Activated T-helper 2 cell treated with anti-CD3 and anti-CD28 coated beads, Interferon-gamma antibody, Interleukin-2, Interleukin-4, amounts not matched to agents 10 μg/mL and 5 μg/mL and 100 μg/mL, durations not matched to agents 14 hours and 24 hours and 36 hours (primary cell): ENCODE measurements around the gene CHRNA4. TPM values are rescaled to one million over a fixed set of nuclear protein-coding genes. Genes with fewer than 3 reads are reported as not detected.

ENCODE experiments used
- DNase-seq: peaks from one replicate; pipeline ENCODE4 v3.0.0; 2021; ENCODE audit warnings: low spot score
- H3K27ac Mint-ChIP-seq: one replicate; pipeline ENCODE4 v1.8.0; 2021; ENCODE audit warnings: mixed read lengths
- H3K27me3 Mint-ChIP-seq: one replicate; pipeline ENCODE4 v1.8.0; 2021; ENCODE audit warnings: low read depth, mixed read lengths
- H3K36me3 Mint-ChIP-seq: one replicate; pipeline ENCODE4 v1.8.0; 2021; ENCODE audit warnings: low read depth, mixed read lengths
- H3K4me1 Mint-ChIP-seq: one replicate; pipeline ENCODE4 v1.8.0; 2021; ENCODE audit warnings: low read depth, mixed read lengths
- H3K4me3 Mint-ChIP-seq: one replicate; pipeline ENCODE4 v1.8.0; 2021; ENCODE audit warnings: low read depth, mild to moderate bottlenecking, moderate library complexity, mixed read lengths
- H3K9me3 Mint-ChIP-seq: one replicate; pipeline ENCODE4 v1.8.0; 2021; ENCODE audit warnings: mixed read lengths
- intact Hi-C: fragments of 100-400 bp; cut with micrococcal nuclease; formaldehyde crosslinking; loops from one replicate; pipeline ENCODE4 v1.15.1; 2023
- total RNA-seq: library from RNA; stranded (reverse); gene quantifications from 2 replicates; pipeline ENCODE4 v1.2.3, GENCODE V29; 2022

CHRNA4 gene
- total RNA-seq, 1 donor from 2014 or later = not detected

GRCh38 chr20:63315240-63315689, 45.9 kb downstream of the CHRNA4 start:
- H3K4me3 Mint-ChIP-seq = no peak overlapping the region
- H3K27ac Mint-ChIP-seq = no peak overlapping the region
- DNase-seq = no peak
- intact Hi-C loops = no loop called here
- no peaks in the 10 kb centered on the region for H3K9me3 Mint-ChIP-seq
- no peaks in the 10 kb centered on the region for H3K27me3 Mint-ChIP-seq
- no peaks in the 10 kb centered on the region for H3K36me3 Mint-ChIP-seq
- no peaks in the 10 kb centered on the region for H3K4me1 Mint-ChIP-seq

DNA sequence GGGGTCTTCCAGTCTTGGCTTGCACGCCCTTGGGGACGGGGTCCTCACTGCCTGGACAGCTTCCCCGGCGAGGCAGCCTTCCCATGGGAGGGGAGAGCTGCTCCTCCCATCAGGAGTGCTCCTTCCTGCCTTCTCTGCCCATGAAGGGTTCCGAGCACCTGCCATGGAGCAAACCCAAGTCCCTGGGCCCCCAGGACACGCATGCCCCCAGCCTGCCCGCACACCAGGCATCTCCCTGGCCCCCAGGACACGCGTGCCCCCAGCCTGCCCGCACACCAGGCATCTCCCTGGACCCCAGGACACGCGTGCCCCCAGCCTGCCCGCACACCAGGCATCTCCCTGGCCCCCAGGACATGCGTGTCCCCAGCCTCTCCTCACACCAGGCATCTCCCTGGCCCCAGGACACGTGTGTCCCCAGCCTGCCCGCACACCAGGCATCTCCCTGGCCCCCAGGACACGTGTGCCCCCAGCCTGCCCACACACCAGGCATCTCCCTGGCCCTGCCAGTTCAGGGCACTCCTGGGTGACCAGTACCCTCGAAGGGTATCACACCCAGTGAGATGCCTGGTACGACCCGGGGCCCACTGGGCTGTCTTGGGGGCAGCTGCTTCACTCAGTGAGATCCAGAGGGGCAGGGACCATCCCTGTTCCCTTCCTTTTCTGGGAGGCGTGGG, 46.4 kb downstream of the CHRNA4 start:
- no peak for DNase-seq
- Mint-ChIP-seq H3K27me3 (no peaks in the 10 kb centered on the region), H3K27ac (no peak overlapping the region), H3K9me3 (no peaks in the 10 kb centered on the region), H3K36me3 (no peaks in the 10 kb centered on the region), H3K4me1 (no peaks in the 10 kb centered on the region), H3K4me3 (no peak overlapping the region)
- intact Hi-C loops = no loop called here

DNA sequence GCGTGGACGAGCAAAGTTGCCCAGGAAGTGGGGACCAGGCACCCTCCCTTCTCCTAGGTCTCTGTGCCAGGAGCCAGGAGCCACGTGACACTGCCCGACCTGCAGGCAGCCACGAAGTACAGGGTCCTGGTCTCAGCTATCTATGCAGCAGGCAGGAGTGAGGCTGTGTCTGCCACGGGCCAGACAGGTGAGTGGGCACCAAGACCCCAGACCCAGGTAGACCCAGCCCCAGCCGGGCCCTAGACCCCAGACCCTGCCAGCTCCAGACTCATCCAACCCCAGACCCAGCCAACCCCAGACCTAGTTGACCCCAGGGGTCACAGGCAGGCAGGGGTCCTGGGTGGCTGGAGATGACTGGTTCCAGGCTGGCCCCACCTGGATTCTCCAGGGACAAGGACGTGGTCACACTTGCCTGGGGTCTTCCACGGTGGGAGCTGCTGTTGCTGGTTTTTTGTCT, 47.1 kb downstream of the CHRNA4 start:
- H3K9me3 Mint-ChIP-seq = no peaks in the 10 kb centered on the region
- DNase-seq = no peak
- no peak overlapping the region for H3K27ac Mint-ChIP-seq
- no peak overlapping the region for H3K4me3 Mint-ChIP-seq
- no peaks in the 10 kb centered on the region for H3K36me3 Mint-ChIP-seq
- H3K4me1 Mint-ChIP-seq = no peaks in the 10 kb centered on the region
- intact Hi-C loops = no loop called here
- H3K27me3 Mint-ChIP-seq = no peaks in the 10 kb centered on the region

DNA sequence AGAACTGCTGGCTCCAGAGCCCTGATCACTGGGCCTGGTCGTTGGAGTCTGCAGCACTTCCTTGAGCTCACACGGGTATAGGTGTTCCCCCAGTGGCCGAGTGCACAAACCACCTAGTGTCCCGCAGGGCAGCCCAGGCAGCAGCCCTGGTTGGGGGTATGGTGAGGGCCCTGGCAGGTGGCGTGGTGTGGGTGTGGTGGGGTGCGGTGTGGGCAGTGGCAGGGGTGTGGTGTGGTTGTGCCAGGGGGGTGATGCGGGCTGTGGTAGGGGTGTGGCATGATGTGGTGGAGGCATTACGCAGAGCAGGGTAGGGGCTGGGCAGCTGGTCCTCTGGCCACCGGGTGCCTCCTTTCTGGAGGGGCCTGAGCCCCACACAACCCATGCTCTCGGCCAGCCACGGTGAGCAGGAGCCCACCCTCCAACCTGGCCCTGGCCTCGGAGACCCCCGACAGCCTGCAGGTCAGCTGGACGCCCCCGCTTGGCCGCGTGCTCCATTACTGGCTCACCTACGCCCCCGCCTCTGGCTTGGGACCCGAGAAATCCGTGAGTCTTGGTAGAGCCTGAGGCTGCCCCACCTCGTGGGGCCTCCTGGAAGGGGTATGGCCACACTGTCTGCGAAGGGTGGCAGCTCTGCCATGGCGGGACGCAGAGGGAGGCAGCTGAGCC, 47.7 kb downstream of the CHRNA4 start:
- Mint-ChIP-seq H3K4me3 (no peak overlapping the region), H3K4me1 (no peaks in the 10 kb centered on the region), H3K9me3 (no peaks in the 10 kb centered on the region), H3K27ac (no peak overlapping the region), H3K27me3 (no peaks in the 10 kb centered on the region), H3K36me3 (no peaks in the 10 kb centered on the region)
- DNase-seq = no peak
- intact Hi-C loops = no loop called here

DNA sequence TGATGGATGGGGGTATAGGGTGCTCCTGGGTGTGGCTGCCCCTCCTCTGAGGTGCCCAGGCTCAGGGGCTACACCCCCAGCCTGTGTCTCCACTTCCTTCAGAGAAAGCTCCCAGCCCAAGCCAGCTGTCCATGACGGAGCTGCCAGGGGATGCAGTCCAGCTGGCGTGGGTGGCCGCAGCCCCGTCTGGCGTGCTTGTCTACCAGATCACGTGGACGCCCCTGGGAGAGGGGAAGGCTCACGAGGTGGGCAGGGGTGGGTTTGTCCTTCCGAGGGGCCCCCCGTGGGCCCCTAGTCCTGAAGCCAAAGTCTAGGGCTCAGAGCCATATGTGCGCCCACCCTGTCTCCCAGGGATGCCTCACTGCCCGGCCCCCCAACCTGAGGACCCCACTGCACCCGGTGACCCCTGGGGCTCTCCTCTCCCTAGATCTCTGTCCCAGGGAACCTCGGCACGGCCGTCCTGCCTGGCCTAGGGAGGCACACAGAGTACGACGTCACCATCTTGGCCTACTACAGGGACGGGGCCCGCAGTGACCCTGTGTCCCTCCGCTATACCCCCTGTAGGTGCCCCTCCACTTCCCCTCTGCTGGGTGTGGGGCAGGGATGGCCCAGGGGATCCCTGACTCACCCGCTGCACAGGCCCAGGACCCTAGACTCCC, 48.3 kb downstream of the CHRNA4 start:
- intact Hi-C loops = no loop called here
- Mint-ChIP-seq H3K27ac (no peak overlapping the region), H3K36me3 (no peaks in the 10 kb centered on the region), H3K4me1 (no peaks in the 10 kb centered on the region), H3K9me3 (no peaks in the 10 kb centered on the region), H3K4me3 (no peak overlapping the region), H3K27me3 (no peaks in the 10 kb centered on the region)
- no peak for DNase-seq

DNA sequence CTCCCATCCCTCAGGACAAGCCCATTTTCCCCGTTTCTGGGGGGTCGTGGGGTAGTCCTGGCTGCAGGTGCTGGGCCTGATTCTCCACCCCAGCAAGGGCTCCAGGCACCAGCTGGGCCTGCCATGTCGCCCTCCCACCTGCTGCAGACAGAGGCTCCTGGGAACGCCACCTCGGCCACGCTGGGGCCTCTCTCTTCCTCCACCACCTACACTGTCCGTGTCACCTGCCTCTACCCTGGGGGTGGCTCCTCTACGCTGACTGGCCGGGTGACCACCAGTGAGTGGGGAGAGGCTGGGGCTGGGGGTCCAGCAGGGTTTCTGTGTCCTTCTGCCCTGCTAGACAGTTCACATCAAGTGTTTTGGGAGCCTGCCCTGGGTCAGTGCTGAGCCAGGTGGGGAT, 48.9 kb downstream of the CHRNA4 start:
- intact Hi-C loops = no loop called here

GRCh38 chr20:63311833-63312243, 49.3 kb downstream of the CHRNA4 start:
- Mint-ChIP-seq H3K4me1 (no peaks in the 10 kb centered on the region), H3K9me3 (no peaks in the 10 kb centered on the region), H3K36me3 (no peaks in the 10 kb centered on the region), H3K27ac (no peak overlapping the region), H3K4me3 (no peak overlapping the region), H3K27me3 (no peaks in the 10 kb centered on the region)
- intact Hi-C loops = no loop called here
- no peak for DNase-seq

More for the DNA sequence above, 48.9 kb downstream of the CHRNA4 start:
- H3K4me3 Mint-ChIP-seq = no peak overlapping the region
- DNase-seq = no peak
- no peaks in the 10 kb centered on the region for H3K4me1 Mint-ChIP-seq
- H3K9me3 Mint-ChIP-seq = no peaks in the 10 kb centered on the region
- H3K27ac Mint-ChIP-seq = no peak overlapping the region
- H3K36me3 Mint-ChIP-seq = no peaks in the 10 kb centered on the region
- H3K27me3 Mint-ChIP-seq = no peaks in the 10 kb centered on the region

DNA sequence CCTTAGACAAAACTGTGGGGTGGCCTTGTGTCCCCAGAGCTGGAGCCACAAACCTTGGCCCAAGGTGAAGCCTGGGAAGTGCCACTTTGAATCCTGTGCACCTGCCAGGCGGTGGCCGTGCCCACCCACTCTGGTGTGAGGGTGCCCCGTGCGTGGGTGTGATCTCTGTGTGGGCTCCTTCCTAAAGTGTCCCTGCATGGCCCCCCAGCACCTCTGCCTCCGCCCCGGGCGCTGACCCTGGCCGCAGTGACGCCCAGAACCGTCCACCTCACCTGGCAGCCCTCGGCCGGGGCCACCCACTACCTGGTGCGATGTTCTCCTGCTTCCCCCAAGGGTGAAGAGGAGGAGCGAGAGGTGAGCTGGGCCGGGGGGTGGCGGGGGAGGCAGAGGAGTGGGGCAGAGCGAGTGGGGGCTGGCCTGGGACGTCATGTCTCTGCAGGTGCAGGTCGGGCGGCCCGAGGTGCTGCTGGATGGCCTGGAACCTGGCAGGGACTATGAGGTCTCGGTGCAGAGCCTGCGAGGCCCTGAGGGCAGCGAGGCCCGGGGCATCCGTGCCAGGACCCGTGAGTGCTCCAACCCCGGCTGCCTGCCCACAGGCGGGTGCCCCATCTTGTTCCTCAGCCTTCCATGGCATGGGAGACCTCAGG, 49.8 kb downstream of the CHRNA4 start:
- H3K4me1 Mint-ChIP-seq = no peaks in the 10 kb centered on the region
- intact Hi-C loops = no loop called here
- no peaks in the 10 kb centered on the region for H3K27me3 Mint-ChIP-seq
- no peak for DNase-seq
- H3K36me3 Mint-ChIP-seq = no peaks in the 10 kb centered on the region
- no peak overlapping the region for H3K4me3 Mint-ChIP-seq
- H3K27ac Mint-ChIP-seq = no peak overlapping the region
- H3K9me3 Mint-ChIP-seq = no peaks in the 10 kb centered on the region

- Mint-ChIP-seq H3K36me3 (no peaks in the 10 kb centered on the region), H3K4me3 (no peak overlapping the region), H3K27me3 (no peaks in the 10 kb centered on the region), H3K9me3 (no peaks in the 10 kb centered on the region), H3K27ac (no peak overlapping the region), H3K4me1 (no peaks in the 10 kb centered on the region)
- DNase-seq = no peak
- intact Hi-C loops = no loop called here
These were observed 50.7 kb downstream of the CHRNA4 start for GRCh38 chr20:63310265-63310991.

DNA sequence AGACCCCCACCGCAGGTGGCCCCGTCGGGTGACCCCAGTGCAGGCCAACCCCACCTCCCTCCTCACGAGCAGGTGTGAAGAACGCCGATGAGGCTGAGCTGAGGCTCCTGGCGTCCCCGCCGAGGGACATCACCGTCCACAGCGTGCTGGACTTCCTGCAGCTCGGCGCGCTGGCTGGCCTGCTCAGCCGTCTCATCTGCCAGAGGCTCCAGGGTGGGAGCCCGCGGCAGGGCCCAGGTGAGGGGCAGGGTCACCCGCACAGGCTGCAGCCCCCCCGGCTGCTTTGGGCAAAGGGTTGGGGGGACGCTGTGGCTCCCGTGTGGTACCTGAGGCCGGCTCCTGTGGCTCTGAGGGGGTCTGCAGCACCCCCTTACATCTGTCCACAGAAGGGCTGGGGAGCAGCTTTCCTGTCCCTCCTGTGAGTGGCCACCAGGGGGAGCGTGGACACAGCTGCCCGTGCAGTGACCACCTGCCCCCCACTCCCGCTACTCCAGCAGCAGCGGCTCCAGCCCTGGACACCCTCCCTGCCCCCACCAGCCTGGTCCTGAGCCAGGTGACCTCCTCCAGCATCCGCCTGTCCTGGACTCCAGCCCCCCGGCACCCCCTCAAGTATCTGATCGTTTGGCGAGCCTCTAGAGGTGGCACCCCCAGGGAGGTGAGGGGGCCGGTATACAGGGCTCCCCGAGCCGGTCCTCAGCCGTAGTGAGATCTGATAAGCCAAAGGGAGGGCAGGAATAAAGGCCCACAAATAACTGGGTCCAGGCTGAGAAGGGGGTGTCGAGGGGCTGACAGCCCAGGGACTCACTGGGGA, 51.7 kb downstream of the CHRNA4 start:
- Mint-ChIP-seq H3K4me1 (no peaks in the 10 kb centered on the region), H3K4me3 (no peak overlapping the region), H3K9me3 (no peaks in the 10 kb centered on the region), H3K36me3 (no peaks in the 10 kb centered on the region), H3K27ac (no peak overlapping the region), H3K27me3 (no peaks in the 10 kb centered on the region)
- intact Hi-C loops = loop anchor here (5.0 kb wide), 1 partner anchor 73 kb away; no protein-coding TSS in a partner anchor
- no peak for DNase-seq

DNA sequence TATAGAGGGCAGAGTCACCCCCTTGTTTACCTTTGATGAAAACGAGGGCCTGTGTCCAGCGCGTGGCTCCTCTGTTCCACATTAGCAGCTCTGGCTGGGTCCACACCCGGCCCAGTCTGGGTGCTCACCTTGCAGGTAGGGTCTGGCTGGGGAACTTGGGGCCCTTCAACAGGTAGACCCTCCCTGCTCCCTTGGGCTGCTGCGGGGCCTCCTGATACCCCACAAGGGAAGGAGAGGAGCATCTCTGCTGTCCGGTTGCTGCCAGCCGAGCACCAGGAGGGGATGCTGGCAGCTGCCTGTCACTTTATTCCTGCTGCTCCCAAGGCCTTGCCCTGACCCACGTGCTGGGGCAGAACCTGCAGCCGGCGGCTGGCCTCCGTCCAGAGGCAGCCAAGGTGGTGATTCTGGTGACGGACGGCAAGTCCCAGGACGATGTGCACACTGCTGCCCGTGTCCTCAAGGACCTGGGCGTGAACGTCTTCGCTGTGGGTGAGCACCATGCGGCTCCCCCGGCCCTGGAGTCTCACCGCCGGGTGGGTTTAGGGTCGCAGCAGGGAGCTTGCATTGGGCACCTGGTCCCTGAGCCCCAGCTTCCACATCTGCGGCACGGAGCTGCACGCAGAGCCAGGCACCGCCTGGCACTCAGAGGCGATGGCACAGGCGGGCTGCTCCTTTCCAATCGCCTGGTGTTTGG, 52.8 kb downstream of the CHRNA4 start:
- Mint-ChIP-seq H3K27me3 (no peaks in the 10 kb centered on the region), H3K36me3 (no peaks in the 10 kb centered on the region), H3K4me1 (no peaks in the 10 kb centered on the region), H3K4me3 (no peak overlapping the region), H3K9me3 (no peaks in the 10 kb centered on the region), H3K27ac (no peak overlapping the region)
- intact Hi-C loops = loop anchor here (5.0 kb wide), 1 partner anchor 74 kb away; no protein-coding TSS in a partner anchor
- DNase-seq = no peak
